OCI-LY3 (cell line): ENCODE results near the gene SPDYE18.
"Not testable (repeated sequence)": the region's sequence is repeated elsewhere in the genome, so short reads cannot be mapped to it uniquely, and the experiment has no call there.

Experiments used
- EZH2phosphoT487 ChIP-seq: fragments of 200-600 bp; shearing (Covaris generic); IDR thresholded peaks from 2 replicates; pipeline ENCODE4 v1.6.1; 2018; ENCODE audit warnings: antibody characterized with exemption, mixed run types, low read depth
- TF ChIP-seq, protein P1 (sequence below): fragments of 200-600, 300-600 bp; sonication (generic); IDR thresholded peaks from 2 replicates; pipeline ENCODE4 v1.5.1; 2014; ENCODE audit warnings: antibody characterized with exemption, low read length, low read depth

GRCh38 chr7:77008000-77008399, 54.4 kb downstream of the SPDYE18 start:
- TF ChIP-seq, protein P1, sequence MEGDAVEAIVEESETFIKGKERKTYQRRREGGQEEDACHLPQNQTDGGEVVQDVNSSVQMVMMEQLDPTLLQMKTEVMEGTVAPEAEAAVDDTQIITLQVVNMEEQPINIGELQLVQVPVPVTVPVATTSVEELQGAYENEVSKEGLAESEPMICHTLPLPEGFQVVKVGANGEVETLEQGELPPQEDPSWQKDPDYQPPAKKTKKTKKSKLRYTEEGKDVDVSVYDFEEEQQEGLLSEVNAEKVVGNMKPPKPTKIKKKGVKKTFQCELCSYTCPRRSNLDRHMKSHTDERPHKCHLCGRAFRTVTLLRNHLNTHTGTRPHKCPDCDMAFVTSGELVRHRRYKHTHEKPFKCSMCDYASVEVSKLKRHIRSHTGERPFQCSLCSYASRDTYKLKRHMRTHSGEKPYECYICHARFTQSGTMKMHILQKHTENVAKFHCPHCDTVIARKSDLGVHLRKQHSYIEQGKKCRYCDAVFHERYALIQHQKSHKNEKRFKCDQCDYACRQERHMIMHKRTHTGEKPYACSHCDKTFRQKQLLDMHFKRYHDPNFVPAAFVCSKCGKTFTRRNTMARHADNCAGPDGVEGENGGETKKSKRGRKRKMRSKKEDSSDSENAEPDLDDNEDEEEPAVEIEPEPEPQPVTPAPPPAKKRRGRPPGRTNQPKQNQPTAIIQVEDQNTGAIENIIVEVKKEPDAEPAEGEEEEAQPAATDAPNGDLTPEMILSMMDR, result not testable (repeated sequence)
- TF ChIP-seq EZH2phosphoT487, result not testable (repeated sequence)
